ENCODE results near the gene GET4.

GRCh38 chr7:861222-861621, 15.1 kb upstream of the GET4 start:
- no peak for TF ChIP-seq CTCF (IDR thresholded peaks at IDR 0.05)
- TF ChIP-seq POLR2A (IDR thresholded peaks at IDR 0.05), result no peak

All from lower leg skin (tissue), 3 donors.